Fibroblast of villous mesenchyme (primary cell): Measurements from ENCODE around the gene GPR33. TPM values are rescaled to one million over a fixed set of nuclear protein-coding genes. Genes with fewer than 3 reads are reported as not detected.

Experiments
- DNase-seq: peaks from one replicate; pipeline ENCODE4 v3.0.0-alpha.2; 2010; ENCODE audit warnings: low read depth
- H3K4me3 ChIP-seq: 2 replicates; pipeline ENCODE4 v1.5.1; 2011; ENCODE audit warnings: low read depth, mild to moderate bottlenecking, low read length
- total RNA-seq: library from RNA; depleted of rRNA; stranded (reverse); fragments of >200 nt; gene quantifications from 2 replicates; pipeline ENCODE4 v1.2.3, GENCODE V29; 2012
- TF ChIP-seq, protein P1 (sequence below): IDR thresholded peaks from 2 replicates; pipeline ENCODE4 v1.5.1; 2012; ENCODE audit warnings: low read depth, mild to moderate bottlenecking, low read length; ENCODE audit not compliant: insufficient read depth

GPR33 gene
- total RNA-seq, 1 donor = not detected

DNA sequence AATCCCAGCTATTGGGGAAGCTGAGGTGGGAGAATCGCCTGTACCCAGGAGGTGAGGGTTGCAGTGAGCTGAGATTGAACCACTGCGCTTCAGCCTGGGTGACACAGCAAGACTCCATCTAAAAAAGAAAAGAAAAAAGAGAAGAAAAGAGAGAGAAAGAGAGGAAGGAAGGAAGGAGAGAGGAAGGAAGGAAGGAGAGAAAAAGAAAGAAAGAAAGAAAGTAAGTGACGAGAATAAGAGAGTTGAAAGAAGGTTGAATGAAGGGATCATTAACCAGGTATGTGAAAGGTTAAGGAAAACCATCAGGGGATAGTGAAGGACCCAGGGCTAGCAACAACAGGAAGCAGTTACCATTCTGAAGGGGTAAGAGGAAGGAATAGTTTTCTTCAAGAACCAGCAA, 26.3 kb downstream of the GPR33 start:
- TF ChIP-seq, protein P1, sequence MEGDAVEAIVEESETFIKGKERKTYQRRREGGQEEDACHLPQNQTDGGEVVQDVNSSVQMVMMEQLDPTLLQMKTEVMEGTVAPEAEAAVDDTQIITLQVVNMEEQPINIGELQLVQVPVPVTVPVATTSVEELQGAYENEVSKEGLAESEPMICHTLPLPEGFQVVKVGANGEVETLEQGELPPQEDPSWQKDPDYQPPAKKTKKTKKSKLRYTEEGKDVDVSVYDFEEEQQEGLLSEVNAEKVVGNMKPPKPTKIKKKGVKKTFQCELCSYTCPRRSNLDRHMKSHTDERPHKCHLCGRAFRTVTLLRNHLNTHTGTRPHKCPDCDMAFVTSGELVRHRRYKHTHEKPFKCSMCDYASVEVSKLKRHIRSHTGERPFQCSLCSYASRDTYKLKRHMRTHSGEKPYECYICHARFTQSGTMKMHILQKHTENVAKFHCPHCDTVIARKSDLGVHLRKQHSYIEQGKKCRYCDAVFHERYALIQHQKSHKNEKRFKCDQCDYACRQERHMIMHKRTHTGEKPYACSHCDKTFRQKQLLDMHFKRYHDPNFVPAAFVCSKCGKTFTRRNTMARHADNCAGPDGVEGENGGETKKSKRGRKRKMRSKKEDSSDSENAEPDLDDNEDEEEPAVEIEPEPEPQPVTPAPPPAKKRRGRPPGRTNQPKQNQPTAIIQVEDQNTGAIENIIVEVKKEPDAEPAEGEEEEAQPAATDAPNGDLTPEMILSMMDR = no peak
- DNase-seq = no peak
- H3K4me3 ChIP-seq = no peak overlapping the region

GRCh38 chr14:31457665-31458659, 29.9 kb downstream of the GPR33 start:
- H3K4me3 ChIP-seq = peak overlapping the region; percentile 68
- TF ChIP-seq, protein P1 = no peak
- peak; percentile 31 for DNase-seq

DNA sequence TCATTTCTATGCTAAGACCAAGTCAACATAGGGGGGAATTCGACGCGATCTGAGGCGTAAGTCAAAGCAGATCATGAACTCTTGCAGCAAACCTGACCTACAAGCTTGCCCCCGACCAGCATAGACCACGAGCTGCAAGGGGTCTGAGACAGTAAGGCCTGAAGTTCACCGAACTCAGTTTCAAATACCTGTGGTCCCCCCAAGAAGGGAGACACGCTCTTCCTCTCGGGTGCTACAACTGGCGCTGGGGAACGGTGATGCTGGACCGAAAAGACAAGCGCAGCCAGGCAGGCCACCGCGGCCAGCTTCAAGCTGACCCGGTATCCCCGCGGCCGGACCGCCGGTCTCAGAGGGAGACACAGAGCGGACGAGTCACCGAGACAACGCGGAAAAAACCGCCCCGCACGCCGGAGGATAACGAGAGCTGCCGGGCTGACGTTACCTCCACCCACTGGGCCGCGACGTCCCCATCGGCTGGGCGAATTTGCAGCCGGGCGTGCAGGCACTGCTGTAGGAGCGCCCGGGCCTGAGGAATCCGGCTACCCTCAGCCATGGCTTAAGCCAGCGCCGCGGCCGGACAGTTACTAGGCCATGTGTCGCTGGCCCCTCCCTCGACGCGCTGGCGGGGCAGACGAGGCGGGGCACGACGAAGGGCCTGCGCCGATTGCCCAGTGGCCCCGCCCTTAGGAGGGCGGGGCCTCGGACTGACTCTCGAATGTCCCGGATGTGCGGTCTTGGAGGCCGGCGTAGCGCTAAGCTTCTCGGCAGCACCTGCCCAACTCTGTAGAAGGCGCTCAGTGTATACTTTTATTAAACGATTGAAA, 30.8 kb downstream of the GPR33 start, which contains the start of gene DTD2:
Gene DTD2 (minus strand): TSS at position 666 of the 824 bp plus-strand sequence. CDS start 113 bp downstream, at position 553.
- TF ChIP-seq, protein P1 = peak; percentile 2
- H3K4me3 ChIP-seq = peak within 1 kb of the TSS; percentile 68
- DNase-seq = peak; percentile 94

GRCh38 chr14:31449971-31450610, 37.7 kb downstream of the GPR33 start:
- TF ChIP-seq, protein P1 = peak; percentile 60
- no peak overlapping the region for H3K4me3 ChIP-seq
- DNase-seq = peak; percentile 53

DNA sequence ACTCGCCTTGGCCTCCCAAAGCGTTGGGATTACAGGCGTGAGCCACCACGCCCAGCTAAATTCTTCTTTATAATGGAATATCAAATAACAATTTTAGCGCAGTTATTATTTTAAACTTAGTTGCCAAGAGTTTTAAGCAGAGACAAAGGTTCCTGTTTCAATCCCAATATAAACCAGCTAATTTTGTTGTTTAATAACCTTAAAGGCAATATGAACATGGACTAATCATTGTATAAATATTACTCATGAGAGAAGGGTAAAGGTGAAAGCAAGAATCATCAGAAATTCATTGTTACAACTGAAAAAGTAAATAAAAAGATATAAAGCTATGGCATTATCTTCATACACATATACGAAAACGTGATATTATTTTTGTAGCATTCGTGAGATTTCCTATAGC, 38.7 kb downstream of the GPR33 start:
- DNase-seq = no peak
- no peak overlapping the region for H3K4me3 ChIP-seq
- TF ChIP-seq, protein P1 = no peak

DNA sequence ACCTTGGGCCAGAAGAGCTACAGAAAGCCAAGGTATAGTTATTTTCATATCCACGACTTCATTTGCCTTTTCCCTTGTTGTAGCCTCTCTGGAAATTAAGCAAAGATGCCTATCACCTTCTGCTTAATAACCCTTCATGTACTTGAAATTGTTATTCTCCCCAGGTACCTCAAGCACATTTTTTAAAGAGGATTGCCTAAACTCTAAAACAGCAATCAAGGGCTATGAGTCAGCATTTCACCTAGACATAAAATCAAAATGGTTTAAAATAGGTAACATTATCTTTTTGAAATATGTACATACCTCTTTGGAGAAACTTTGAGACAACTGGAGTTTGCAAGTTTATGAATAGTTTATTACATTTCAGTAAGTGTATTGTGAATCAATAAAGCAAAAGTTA, 42.1 kb downstream of the GPR33 start:
- H3K4me3 ChIP-seq = no peak overlapping the region
- TF ChIP-seq, protein P1 = no peak
- DNase-seq = no peak
